DND-41 (cell line): ENCODE results near the gene ING1.

Source experiments
- CTCF ChIP-seq: IDR thresholded peaks from 2 replicates; pipeline ENCODE4 v1.5.1; 2012; ENCODE audit warnings: borderline replicate concordance, low read length, moderate library complexity, mild to moderate bottlenecking; ENCODE audit not compliant: poor library complexity, severe bottlenecking; ENCODE audit errors: extremely low read depth
- EZH2 ChIP-seq: IDR thresholded peaks from 3 replicates; pipeline ENCODE4 v1.6.1; 2012; ENCODE audit warnings: borderline replicate concordance, low read depth, mild to moderate bottlenecking, moderate library complexity, low read length, inconsistent platforms; ENCODE audit not compliant: severe bottlenecking

GRCh38 chr13:110770678-110771077 lies 57.2 kb downstream of the ING1 start:
- TF ChIP-seq EZH2 (no peak), CTCF (no peak)
